HG03103 (cell line): ENCODE data around the gene SLC9C2.
A peak's percentile ranks its signal among the peaks of the same experiment; 100 is the strongest.
"Not testable (repeated sequence)": the region's sequence is repeated elsewhere in the genome, so short reads cannot be mapped to it uniquely, and the experiment has no call there.

ENCODE experiments used
- ATAC-seq: cut with Tn5 transposase; IDR thresholded peaks from one replicate; pipeline ENCODE4 v1.9.1; 2021; ENCODE audit warnings: low read depth; ENCODE audit not compliant: unreplicated experiment

The SLC9C2 gene

GRCh38 chr1:173489929-173490328, 112.9 kb downstream of the SLC9C2 start:
- no peak for ATAC-seq

GRCh38 chr1:173489149-173489600, 113.7 kb downstream of the SLC9C2 start:
- no peak for ATAC-seq

DNA sequence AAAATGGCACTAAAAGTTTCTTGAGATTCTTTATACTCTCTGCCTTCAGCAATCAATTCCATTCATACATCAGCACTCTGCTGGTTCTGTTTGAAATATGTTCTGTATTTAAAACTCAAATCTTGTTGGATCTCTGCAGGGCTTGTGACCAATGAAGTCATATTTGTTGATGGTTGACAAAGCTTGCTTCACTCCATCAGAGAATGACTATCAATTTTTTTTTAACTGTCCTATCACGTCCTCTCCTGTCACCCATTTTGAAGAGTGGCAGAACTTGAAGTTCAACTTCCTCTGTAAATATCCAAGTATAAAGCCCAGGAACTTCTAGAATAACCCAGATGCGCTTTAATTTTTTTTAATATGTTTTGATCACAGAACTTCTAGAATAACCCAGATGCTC, 114.9 kb downstream of the SLC9C2 start:
- ATAC-seq: no peak

DNA sequence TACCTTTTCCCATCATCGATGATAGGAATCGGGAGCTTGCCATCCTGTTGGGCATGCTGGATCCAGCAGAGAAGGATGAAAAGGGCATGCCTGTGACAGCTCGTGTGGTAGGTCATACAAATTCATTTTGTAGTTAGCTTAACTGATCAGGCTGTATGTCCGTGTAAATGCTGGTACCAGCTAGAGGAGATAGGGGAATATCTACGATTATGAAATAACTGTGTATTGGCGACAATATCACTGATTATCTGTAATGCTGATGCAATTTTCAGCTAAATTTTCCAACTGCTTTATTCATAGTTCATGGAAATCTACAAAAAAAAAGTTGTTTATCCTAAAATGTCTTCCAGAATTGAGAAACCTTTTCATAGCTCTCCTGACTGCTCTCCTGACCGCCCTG, 117.5 kb downstream of the SLC9C2 start:
- ATAC-seq: no peak

DNA sequence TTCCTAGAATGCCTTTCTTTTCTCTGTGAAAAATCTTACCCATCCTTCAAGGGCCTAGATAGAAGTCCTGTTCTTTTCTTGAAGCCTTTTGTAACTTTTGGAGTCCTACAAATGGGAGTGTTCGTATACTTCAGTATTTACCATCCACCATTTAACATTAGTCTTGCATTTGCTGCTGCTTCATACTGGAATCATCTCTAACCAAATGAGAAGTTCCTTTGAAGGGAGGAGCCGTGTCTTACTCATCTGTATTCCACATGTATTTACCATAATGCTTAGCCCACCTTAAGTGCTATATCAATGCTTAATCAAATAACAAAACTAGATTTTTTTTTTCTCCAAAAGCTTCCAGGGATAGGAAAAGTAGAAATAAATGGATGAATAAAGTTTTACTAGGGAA, 118.6 kb downstream of the SLC9C2 start:
- no peak for ATAC-seq

- ATAC-seq: no peak
Observed at GRCh38 chr1:173482683-173483082, 120.2 kb downstream of the SLC9C2 start.

DNA sequence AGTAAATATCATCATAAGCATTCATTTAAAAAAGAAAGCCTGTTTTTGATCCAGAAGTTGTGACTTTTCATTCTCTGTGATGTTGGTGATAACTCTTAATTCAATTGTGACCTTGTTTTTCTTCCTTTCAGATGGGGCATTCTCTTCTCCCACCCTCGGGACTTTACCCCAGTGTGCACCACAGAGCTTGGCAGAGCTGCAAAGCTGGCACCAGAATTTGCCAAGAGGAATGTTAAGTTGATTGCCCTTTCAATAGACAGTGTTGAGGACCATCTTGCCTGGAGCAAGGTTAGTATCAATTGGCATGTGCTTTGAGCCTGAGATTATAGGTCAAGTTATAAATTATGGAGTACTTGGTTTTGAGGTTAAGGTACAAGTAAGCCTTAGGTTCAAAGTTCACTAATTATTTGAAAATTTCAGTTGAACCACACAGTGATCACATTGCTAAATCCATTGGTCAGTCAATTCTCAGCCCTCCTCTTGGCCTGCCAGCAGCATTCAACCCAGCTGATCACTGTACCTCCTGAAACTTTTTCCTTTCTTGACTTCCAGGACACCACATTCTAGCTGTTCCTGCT, 121.6 kb downstream of the SLC9C2 start:
- no peak for ATAC-seq

GRCh38 chr1:173479649-173480048, 123.2 kb downstream of the SLC9C2 start:
- no peak for ATAC-seq

DNA sequence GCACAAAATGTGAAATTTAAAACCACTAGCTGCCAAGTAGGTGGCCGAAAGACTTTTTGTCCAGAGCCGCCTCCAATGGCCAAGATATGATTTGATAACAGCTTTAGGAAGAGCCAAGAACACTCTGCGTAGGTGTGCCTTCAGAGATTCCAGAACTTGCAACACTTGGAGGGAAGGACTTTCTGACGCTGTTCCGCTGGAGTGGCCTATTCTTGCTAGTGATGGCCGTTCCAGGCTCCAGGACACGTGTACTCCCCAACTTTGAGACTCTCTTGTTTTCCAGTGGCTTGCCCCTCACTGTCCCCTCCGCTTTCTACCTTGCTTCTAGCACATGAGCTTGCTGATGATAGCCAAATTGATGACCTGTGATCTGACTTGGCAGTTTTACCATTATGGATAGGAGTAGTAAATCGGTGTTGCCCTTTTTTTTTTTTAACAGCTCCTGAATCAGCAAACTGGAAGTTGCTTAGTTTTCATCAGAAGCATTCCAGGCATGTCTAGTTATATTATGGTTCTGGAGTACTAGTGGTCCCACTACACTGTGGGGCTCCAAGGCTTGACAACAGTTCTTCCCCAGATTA, 124.7 kb downstream of the SLC9C2 start:
- no peak for ATAC-seq

GRCh38 chr1:173477286-173478093, 125.4 kb downstream of the SLC9C2 start, which contains the start of gene PRDX6:
Gene PRDX6 (plus strand): TSS chr1:173477335. CDS start chr1:173477398, 63 bp downstream.
- peak; percentile 39 for ATAC-seq

GRCh38 chr1:173476665-173477285, 126.1 kb downstream of the SLC9C2 start:
- peak; percentile 94 for ATAC-seq

DNA sequence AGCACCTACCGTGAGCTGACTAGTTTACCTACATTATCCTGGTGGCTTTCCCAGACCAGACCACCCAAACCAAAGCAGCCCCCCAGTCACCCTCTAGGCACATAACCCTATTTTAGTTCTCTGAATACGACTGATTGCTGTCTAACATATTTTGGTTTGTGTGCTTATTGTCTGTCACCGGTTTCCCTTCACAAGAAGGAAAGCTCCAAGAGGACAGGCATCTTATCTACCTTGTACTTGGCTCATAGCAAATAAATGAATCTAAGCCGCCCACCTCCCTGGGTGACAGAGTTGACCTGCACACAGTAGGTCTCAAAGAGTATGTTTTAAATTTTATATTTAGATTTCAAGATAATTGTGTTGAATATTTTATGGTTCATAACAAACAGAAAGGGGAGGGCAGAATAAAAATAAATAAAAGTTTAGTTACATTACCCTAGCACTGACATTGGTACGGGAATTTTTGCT, 126.6 kb downstream of the SLC9C2 start:
- ATAC-seq: no peak

DNA sequence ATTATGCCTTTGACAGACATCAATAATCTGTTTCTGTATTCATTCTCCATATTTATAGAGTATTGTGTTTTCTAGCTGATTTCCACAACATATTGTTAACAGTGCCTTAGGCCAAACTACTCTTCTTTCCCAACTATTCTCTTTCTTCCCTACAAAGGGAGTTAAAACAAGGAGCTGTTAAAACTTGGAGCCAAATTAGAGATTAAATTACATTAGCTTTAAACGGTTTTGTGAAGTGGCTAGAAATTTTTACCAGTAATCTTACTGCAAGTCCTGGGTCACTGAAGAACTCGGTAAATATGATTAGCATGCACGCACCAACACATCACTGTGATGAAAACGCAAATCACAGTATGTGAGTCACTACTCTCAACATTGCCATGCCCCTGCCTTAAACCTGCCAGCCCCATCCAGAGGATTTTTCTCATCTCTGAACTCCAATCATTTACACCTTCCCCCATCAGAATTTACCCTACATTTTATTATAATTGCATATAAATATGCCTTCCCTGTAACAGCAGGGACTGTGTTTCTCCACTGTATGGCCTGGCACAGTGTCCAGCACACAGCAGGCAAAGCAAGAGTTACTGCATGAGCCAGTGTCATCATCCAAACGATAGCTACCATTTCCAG, 127.2 kb downstream of the SLC9C2 start:
- ATAC-seq: no peak

- ATAC-seq: not testable (repeated sequence)
Observed at GRCh38 chr1:173474780-173475421, 128.0 kb downstream of the SLC9C2 start.

DNA sequence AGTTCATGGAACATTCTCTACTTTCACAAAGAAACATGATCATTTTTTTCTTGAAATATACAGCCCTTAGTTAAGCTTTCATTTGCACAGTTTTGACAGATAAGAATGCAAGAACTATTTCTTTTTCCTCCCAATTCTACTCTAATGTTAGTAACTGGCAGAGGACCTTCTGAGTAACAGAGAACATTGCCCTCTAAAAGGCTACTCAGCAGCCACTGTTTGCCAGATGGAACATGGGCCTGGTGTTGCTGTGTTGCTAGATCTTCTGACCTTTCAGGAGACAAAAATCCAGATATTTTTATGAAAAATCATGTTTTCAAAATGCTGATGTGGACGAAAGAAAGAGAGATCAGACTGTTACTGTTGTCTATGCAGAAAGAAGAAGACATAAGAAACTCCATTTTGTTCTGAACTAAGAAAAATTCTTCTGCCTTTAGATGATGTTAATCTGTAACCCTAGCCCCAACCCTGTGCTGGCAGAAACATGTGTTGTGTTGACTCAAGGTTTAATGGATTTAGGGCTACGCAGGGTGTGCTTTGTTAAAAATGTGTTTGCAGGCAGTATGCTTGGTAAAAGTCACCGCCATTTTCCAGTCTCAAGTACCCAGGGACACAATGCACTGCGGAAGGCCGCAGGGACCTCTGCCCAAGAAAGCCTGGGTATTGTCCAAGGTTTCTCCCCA, 128.6 kb downstream of the SLC9C2 start:
- no peak for ATAC-seq

GRCh38 chr1:173473599-173474011, 129.3 kb downstream of the SLC9C2 start:
- no peak for ATAC-seq

DNA sequence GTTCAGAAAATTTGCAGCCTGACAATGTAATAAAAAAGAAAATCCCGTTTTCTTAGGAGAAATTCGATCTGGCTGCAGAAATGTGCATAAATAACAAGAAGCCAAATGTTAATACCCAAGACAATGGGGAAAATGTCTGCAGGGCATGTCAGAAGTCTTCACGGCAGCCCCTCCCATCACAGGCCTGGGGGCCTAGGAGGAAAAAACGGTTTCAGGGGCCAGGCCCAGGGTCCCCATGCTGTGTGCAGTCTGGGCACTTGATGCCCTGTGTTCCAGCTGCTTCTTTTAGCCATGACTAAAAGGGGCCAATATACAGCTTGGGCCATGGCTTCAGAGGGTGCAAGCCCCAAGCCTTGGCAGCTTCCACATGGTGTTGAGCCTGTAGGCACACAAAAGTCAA, 132.3 kb downstream of the SLC9C2 start:
- ATAC-seq: no peak

DNA sequence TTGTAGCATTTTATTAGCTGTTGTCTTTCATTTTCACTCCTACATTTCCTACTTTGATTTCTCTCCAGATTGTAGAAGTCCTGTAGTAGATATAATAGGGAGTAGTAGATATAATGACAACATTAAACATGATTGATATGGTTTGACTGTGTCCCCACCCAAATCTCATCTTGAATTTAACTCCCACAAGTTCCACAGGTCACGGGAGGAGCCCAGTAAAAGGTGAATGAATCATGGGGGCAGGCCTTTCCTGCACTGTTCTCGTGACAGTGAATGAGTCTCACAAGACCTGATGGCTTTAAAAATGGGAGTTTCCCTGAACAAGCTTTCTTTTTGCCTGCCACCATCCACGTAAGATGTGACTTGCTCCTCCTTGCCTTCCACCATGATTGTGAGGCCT, 133.2 kb downstream of the SLC9C2 start:
- ATAC-seq: no peak

- ATAC-seq: no peak
Observed at GRCh38 chr1:173467426-173467825, 135.4 kb downstream of the SLC9C2 start.

DNA sequence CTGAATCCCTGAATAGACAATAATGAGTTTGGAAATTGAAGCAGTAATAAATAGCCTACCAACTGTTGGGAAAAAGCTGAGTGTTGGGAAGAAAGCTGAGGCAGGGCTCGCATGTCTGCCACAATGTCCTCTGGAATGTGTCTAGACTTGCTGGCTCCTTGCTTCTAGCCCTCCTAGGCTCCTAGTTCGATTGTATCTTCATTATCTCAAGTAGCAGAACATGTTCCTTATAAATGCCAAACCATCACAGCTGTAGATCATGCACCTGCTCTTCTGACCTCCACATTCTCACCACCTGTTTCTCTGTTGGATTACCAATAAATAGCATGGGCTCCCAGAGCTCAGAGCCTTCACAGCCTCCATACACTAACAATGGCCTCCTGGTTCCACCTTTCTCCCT, 138.7 kb downstream of the SLC9C2 start:
- ATAC-seq: not testable (repeated sequence)
